HG03135 (cell line): Measurements from ENCODE around the gene TBR1.

ENCODE experiments used
- ATAC-seq: cut with Tn5 transposase; IDR thresholded peaks from one replicate; pipeline ENCODE4 v1.9.1; 2021; ENCODE audit warnings: mild to moderate bottlenecking, moderate library complexity; ENCODE audit not compliant: unreplicated experiment

Gene TBR1

DNA sequence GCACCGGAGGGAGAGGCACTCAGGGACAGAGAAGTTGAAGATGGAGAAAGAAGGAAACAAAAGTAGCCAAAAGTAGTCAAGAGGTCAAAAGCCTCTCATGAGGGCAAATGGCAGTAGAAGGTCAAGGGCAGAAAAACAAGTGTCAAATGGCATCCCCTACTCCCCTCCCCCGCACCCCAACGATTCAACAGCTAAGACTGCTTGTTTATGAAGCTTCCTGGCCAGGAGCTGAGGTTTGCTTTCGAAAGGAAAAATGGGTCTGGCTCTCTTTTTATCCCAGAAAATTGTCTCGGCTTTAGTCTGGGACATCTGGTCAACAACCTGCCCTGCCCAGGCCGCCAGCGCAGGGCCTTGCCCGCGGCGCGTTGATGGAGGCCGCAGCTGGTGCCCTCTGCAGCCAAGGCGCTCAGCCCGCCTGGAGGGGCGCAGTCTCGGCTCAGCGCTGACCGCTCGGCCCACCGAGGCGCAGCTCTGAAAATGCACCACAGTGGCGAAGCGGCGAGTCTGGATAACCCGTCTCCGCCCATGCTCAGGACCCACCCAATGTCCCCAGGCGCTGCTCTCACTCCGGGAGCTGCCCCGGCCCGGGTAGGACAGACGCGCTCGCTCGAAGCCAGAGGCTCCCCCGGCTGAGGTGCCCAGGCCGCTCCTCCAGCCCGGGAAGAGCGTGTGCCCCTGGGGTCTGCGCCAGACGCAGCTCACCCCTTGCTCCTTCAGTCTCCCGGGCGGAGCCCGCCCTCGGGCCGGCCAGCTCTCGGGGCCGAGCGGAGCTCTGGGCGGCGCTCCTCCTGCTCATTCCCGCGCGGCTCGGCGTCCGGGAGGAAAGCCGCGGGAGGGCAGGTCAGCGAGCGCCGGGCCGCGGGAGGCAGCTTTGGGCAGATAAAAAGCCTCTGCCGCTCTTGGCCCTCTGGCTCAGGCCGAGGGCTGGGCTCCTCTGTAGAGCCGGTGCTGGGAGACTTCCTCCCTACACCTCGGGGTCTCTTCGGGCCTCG, 1.8 kb upstream of the TBR1 start:
- no peak for ATAC-seq

DNA sequence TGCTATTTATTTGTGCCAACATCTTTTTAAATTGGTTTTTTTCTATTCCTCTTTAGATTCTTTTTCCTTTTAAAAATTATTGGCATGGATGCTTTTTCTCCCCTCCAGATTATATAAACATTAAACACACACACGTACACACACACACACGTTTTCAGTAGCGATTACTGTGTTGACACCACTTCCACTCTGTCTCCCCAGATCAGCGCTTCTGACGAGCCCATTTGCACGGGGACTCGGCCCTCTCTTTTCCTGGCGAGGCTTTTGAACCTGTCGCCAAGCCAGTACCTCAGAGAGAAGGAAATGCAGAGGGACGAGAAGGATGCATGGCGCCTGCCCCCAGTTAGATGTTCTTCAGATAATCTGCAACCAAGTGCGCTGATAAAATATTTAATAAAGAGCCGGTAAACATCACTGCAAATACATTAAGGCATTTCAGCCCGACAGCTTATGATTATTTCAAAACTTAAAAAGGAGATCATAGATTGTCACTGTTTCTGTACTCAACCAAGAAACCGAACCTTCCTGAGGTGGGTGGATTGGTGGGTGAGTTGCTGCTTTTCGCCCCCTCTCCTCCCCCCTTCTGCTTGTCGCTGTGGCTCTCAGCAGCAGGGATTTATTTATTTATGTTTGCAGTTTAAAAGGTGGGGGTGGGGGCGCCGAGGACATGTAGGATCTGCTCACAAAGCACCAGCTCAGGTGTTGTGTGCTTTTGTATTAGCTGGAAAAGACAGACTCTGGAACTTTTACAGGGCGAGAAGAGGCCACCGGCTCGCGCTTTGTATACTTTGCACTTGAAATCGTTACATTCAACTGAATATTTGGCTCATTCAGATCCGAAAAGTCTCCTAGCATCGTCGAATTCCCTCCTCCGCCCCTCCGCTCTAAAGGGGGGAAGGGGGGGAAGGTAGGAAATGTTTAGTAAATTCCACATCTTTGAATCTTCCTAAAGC, 787 bp upstream of the TBR1 start:
- ATAC-seq = no peak

DNA sequence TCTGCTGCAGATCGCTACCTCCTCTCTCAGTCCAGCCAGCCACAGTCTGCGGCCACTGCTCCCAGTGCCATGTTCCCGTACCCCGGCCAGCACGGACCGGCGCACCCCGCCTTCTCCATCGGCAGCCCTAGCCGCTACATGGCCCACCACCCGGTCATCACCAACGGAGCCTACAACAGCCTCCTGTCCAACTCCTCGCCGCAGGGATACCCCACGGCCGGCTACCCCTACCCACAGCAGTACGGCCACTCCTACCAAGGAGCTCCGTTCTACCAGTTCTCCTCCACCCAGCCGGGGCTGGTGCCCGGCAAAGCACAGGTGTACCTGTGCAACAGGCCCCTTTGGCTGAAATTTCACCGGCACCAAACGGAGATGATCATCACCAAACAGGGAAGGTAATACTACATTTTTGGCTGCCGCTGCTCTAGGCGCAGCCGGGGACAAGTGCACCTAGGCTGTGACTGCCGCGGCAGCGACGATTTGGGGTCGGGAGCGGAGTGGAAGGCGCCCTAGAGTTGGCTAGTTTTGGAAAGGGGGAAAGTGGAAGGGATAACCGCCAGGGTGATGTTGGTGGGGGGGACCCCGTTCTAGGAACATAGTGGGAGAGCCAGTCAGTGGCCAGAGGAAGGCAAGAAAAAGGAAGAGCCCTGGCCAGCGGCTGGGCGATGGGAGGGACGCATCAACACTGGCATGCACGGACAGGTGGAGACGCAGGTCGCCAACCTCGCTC, 776 bp downstream of the TBR1 start:
- no peak for ATAC-seq

DNA sequence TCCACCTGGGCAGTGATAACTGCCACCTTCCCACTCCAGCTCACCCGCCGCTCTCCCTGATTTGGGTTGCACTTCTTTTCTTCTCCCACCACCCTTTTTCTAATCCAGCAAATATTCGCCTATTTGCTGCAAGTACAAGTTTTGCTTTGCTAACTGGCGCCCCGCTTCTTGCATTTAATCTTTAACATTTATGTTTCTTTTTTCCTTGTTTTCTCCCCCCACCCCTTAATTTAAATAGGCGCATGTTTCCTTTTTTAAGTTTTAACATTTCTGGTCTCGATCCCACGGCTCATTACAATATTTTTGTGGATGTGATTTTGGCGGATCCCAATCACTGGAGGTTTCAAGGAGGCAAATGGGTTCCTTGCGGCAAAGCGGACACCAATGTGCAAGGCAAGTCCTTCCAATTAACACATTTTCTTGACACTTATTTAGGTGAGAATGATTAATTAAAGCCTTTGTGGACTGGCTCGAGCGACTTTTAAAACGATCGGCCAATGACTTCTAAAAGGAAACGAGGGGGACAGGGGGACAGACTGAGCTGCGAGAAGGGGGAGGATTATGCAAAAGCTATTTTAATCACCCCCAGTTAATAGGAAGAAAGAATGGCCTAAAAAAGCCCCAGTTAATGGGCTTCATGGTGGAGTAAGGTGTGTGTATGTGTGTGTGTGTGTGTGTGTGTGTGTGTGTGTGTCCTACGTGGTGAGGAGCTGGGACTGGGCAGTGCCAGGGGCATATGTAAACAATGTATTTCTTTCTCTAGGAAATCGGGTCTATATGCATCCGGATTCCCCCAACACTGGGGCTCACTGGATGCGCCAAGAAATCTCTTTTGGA, 1.6 kb downstream of the TBR1 start:
- no peak for ATAC-seq

DNA sequence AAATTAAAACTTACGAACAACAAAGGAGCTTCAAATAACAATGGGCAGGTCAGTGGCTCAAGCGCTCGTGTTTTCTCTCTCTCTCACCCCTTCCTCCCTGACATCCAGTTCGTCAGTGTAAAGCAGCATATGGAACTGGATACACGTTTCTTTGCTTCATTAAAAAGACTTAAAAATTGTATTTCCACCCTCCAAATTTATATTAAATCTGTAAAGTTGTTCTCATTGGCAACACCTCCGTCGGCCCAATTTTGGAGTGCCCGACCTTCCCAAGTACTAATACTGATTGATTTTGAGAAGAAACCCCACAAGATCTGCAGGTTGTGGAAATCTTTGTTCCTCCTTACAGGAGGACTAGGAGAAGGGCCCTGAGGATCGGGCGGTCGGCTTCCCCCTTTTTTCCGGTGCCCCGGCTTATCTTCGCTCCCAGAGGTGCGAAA, 2.2 kb downstream of the TBR1 start:
- ATAC-seq = no peak

DNA sequence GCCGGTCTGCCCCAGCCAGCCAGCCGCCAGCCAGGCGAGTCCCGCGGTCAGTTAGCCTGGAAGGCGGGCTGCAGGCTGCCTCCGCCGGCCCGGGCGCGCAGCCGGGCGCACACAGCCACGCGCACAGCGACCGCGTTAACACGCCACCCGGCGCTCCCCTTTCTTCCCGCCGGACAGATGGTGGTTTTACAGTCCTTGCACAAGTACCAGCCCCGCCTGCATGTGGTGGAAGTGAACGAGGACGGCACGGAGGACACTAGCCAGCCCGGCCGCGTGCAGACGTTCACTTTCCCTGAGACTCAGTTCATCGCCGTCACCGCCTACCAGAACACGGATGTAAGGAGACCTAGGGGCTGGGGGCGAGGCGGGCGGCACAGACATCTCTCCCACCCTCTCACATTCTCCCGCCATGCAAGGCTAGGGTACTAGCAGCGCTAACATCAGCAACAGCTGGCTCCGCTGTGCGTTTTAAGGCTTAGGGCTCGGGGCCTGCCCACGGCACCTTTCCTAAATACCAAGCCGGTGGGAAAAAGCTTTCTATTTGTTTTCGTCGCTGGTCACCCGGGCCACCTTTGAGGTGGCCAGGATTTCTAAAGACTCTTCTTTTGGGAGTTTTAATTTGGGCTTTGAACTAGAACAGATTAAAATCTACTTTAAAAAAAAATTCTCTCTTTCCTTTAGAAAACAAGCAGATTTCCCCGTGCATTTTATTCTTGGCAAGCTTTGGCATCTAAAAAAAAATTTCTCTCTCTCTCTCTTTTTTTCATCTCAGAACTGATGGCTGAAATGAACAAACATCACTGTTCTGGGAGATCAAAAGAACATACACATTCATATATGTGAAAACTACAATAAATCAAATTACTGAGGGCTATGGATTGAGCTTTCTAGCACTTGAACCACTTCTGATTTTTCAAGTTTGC, 2.9 kb downstream of the TBR1 start:
- no peak for ATAC-seq

DNA sequence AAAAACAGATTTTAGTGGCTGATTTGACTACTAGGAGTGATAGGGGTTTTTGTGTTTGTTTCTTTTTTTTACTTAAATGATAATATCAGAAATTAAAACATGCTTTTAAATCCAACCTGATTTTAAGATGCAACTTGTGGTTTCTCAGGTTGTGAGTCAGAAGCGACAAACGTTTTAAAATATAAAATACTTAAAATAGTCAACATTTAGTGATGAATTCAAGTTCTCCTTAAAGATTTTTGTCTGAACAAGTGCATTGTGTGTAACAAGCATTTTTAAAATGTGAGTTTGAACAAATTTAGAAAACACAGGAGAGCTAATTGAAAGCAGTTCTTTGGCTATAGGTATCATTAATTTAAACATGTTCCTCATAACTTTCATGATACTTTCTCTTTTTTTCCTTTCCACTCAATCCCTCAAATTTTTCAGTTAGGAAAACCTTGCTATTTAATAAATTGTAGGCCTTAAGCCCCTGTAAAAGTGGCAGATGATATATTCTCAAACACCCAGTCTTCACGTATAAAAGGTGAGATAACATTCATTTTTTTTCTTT, 3.6 kb downstream of the TBR1 start:
- no peak for ATAC-seq

DNA sequence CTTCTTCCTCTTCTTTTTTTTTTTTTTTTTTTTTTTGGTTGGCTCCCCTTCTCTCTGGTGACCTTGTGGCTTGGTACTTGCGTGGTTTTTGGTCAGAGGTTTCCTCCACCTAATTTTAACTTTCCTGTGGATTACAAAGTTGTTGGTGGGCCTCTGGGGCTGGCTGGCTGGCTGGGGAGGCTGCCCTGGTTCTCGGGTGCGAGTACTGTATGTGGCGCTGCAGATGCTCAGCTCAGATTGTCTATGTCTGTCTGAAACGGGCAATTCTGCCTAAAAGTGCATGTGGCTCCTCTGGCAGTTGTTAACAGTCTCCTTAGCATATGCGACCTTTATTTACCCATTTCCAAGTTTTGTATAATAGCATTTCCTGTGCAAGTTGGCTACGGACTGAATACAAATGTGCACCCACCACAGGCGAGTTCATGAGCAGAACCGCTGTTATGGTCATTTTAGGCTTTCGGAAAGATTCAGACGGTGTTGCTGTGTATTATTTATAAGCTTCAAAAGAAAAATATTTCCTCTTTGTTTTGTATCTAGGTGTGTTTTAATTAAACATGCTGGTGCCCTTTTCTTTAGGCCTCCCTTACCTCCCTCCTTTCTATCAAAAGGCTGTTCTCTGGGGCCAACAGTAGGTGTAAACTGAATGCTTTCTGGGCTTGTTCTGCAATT, 4.4 kb downstream of the TBR1 start:
- no peak for ATAC-seq

DNA sequence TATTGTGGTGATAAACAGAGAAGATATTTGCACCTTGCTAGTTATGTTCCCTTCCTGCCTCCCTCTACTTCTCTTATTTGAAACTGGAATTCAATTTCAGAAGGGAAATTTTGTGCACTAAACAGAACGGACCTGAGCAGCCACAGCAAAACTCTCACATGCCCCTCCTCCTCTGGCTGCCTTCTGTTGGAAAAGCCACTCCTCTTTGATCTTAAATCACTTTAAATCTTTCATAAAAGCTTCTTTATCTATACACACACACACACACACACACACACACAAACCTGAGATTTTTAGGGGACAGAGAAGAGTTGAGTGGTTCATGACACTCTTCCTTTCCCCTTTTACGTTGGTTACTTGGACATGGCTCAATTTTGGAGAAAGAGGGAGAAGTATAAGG, 5.6 kb downstream of the TBR1 start:
- no peak for ATAC-seq

DNA sequence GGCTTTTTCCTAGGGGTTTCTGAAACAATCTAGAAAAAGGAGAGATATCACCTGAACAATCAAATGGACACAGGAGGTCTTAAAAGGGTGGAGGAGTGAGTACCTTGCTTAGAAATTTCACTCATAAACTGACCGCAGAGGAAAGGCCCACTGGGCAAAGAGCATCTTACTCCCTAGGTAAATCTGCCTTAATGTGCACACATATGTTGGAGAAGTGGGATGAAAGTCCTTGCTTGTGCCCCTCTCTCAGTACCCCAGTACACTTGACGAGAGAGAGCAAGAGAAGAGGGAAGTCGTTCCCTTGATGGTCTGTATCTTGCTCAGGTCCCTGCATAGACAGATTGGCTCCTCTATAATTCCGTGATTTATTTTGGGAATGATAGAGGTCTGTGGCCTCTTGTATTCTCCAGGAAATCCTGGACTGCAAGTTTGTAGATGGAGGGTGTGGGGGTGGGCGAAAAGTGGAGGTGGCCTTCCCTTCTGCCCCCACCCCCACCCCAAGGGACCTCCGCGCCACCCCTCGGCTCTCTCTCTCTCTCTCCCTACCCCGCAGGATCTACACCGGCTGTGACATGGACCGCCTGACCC, 6.8 kb downstream of the TBR1 start:
- no peak for ATAC-seq

DNA sequence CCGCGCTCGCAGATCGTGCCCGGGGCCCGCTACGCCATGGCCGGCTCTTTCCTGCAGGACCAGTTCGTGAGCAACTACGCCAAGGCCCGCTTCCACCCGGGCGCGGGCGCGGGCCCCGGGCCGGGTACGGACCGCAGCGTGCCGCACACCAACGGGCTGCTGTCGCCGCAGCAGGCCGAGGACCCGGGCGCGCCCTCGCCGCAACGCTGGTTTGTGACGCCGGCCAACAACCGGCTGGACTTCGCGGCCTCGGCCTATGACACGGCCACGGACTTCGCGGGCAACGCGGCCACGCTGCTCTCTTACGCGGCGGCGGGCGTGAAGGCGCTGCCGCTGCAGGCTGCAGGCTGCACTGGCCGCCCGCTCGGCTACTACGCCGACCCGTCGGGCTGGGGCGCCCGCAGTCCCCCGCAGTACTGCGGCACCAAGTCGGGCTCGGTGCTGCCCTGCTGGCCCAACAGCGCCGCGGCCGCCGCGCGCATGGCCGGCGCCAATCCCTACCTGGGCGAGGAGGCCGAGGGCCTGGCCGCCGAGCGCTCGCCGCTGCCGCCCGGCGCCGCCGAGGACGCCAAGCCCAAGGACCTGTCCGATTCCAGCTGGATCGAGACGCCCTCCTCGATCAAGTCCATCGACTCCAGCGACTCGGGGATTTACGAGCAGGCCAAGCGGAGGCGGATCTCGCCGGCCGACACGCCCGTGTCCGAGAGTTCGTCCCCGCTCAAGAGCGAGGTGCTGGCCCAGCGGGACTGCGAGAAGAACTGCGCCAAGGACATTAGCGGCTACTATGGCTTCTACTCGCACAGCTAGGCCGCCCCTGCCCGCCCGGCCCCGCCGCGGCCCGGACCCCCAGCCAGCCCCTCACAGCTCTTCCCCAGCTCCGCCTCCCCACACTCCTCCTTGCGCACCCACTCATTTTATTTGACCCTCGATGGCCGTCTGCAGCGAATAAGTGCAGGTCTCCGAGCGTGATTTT, 7.6 kb downstream of the TBR1 start:
- ATAC-seq = no peak

DNA sequence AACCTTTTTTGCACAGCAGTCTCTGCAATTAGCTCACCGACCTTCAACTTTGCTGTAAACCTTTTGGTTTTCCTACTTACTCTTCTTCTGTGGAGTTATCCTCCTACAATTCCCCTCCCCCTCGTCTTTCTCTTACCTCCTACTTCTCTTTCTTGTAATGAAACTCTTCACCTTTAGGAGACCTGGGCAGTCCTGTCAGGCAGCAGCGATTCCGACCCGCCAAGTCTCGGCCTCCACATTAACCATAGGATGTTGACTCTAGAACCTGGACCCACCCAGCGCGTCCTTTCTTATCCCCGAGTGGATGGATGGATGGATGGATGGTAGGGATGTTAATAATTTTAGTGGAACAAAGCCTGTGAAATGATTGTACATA, 8.3 kb downstream of the TBR1 start:
- no peak for ATAC-seq

DNA sequence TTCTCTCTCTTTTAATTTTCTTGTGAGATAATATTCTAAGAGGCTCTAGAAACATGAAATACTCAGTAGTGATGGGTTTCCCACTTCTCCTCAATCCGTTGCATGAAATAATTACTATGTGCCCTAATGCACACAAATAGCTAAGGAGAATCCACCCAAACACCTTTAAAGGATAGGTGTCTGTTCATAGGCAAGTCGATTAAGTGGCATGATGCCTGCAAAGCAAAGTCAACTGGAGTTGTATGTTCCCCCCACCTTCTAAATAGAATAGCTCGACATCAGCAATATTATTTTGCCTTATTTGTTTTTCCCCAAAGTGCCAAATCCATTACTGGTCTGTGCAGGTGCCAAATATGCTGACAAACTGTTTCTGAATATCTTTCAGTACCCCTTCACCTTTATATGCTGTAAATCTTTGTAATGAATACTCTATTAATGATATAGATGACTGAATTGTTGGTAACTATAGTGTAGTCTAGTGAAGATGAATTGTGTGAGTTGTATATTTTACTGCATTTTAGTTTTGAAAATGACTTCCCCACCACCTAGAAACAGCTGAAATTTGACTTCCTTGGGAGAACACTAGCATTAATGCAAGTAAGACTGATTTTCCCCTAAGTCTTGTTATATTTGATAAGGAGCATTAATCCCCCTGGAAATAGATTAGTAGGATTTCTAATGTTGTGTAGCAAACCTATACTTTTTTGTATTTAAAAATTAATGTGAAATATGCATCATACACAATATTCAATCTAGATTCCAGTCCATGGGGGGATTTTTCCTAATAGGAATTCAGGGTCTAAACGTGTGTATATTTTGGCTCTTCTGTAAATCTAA, 9.0 kb downstream of the TBR1 start:
- ATAC-seq = no peak

DNA sequence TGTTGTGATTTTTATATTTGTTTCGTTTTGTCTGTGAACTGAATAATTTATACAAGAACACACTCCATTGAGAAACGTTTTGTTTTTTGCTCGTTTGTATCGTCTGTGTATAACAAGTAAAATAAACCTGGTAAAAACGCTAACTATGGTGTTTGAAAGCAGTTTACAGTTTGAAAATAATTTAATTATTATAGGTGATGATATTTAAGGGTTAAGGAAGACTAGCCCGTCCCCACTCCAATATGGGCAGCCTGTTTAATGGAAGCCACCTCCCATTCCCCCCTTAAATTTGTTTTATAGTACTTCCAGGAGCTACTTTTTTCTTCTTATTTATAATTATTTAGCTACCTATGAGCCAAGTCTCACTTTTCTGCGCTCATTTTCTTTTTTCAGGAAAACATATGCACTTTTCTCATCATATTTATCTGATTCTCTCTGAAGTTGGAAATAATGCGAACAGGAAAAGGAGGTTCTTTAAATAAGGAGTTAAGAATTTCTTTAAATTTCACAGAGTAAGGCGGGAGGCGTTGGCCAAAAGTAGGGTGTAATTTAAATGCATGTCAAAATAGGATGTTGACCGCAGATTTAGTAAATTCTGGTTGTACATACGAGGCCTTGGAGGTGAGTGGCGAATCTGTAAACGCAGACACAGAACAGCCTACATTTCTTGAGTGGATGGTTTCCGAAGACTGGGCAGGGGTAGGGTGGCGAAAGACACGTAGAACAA, 9.8 kb downstream of the TBR1 start:
- ATAC-seq = no peak

DNA sequence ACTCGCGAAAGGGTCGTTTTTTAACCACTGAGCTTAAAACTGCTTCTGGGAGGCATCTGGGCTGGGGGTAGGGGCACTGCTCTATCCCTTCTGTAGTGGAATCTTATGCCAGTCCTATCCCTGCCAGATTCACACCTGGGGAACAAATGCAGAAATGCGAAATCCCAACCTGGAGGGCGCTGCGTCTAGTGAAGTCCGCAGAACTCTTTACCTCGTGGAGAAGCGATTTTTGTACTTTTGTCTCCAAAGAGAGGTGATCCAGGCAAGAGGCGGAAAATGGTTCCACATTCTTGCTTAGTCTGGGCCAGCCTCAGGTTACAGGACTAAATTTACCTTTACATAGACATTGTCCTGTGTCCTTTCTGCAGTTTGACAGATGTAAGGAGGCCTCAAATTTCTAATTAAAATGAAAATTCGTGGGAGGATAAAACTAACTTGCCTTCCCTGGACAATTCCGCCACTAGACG, 10.4 kb downstream of the TBR1 start:
- no peak for ATAC-seq
